K562 (cell line): ENCODE measurements around the gene MCC. TPM values are rescaled to one million over a fixed set of nuclear protein-coding genes. Genes with fewer than 3 reads are reported as not detected.

Experiments
- ATAC-seq: fragments of 200-7000 bp; cut with Tn5 transposase; 3 replicates; pipeline ENCODE4 v1.9.1; 2020; ENCODE audit warnings: moderate library complexity
- BruUV-seq: library from RNA; stranded (reverse); fragments of 400-500 nt; replicated peaks from 2 replicates; lab custom pipeline; 2021; lab: Mats Ljungman, UMichigan
- CTCF ChIA-PET: fragments of 300-600 bp; formaldehyde crosslinking; extraction: SDS; loops from one replicate; lab custom pipeline; 2021; ENCODE audit warnings: low intra/inter-chr PET ratio; lab: Yijun Ruan, JAX
- POLR2A ChIA-PET: fragments of 300-600, 350-650 bp; sonication (Branson Sonifier 250); formaldehyde crosslinking; extraction: SDS; loops from one replicate; lab custom pipeline; 2021; ENCODE audit warnings: antibody characterized with exemption, inconsistent platforms; lab: Yijun Ruan, JAX
- DNase-seq, 4 experiments: peaks; one replicate each; pipeline versions ENCODE4 v3.0.0 to v3.0.0-alpha.2; 2011 to 2018; ENCODE audit warnings: low spot score in 3 of 4, mixed read lengths in 3 of 4; ENCODE audit errors: extremely low read depth in 1 of 4
- FAIRE-seq: peaks from 2 replicates; lab custom pipeline; 2011; peaks lifted over from hg19 to GRCh38; lab: Jason Lieb, UNC
- H2AFZ ChIP-seq: 2 replicates; pipeline ENCODE4 v1.6.0; 2011; ENCODE audit warnings: low read depth, low read length, control low read depth, inconsistent platforms
- H3K27ac ChIP-seq: fragments of 200-600 bp; 3 replicates; pipeline ENCODE4 v1.8.0; 2011; ENCODE audit warnings: low read depth, mild to moderate bottlenecking, control low read depth, inconsistent platforms, low read length, moderate library complexity, mixed read lengths; ENCODE audit errors: extremely low read depth
- H3K27me3 ChIP-seq, 2 experiments: fragments of 300-600 bp in 1 of 2; 2 replicates in 1 of 2; 3 replicates in 1 of 2; pipeline versions ENCODE4 v1.6.0 to v1.8.0; 2011; ENCODE audit warnings: inconsistent platforms in 2 of 2, low read length in 2 of 2, mild to moderate bottlenecking in 1 of 2, mixed read lengths in 1 of 2, moderate library complexity in 1 of 2; ENCODE audit not compliant: control insufficient read depth in 2 of 2, insufficient read depth in 2 of 2
- H3K36me3 ChIP-seq: fragments of 300-600 bp; 3 replicates; pipeline ENCODE4 v1.8.0; 2011; ENCODE audit warnings: mild to moderate bottlenecking, low read length, inconsistent platforms; ENCODE audit not compliant: control insufficient read depth, insufficient read depth
- H3K4me1 ChIP-seq, 2 experiments: fragments of 200-600 bp in 1 of 2; replicated peaks in 1 of 2; 2 replicates in 1 of 2; 3 replicates in 1 of 2; pipeline versions ENCODE4 v1.5.1 to v1.8.0; 2011; ENCODE audit warnings: inconsistent platforms in 2 of 2, low read length in 2 of 2, mild to moderate bottlenecking in 1 of 2, mixed read lengths in 1 of 2, moderate library complexity in 1 of 2; ENCODE audit not compliant: control insufficient read depth in 2 of 2, insufficient read depth in 2 of 2
- H3K4me2 ChIP-seq: 2 replicates; pipeline ENCODE4 v1.6.1; 2011; ENCODE audit warnings: low read length, control low read depth, inconsistent platforms, mixed read lengths; ENCODE audit not compliant: insufficient read depth
- H3K4me3 ChIP-seq: fragments of 200-600 bp; sonication (generic), shearing (Covaris generic); 2 replicates; pipeline ENCODE4 v1.5.1; 2016; ENCODE audit warnings: control low read depth, inconsistent platforms
- H3K79me2 ChIP-seq: fragments of 200-600 bp; 3 replicates; pipeline ENCODE4 v1.8.0; 2011; ENCODE audit warnings: low read length, inconsistent platforms; ENCODE audit not compliant: control insufficient read depth, insufficient read depth
- H3K9ac ChIP-seq, 2 experiments: 2 replicates each; pipeline versions ENCODE4 v1.6.0 to v1.6.1; 2011; ENCODE audit warnings: low read depth in 2 of 2, low read length in 2 of 2, control low read depth in 1 of 2, inconsistent platforms in 1 of 2, mild to moderate bottlenecking in 1 of 2, mixed read lengths in 1 of 2; ENCODE audit not compliant: insufficient read depth in 1 of 2
- H3K9me1 ChIP-seq: one replicate; pipeline ENCODE4 v1.6.0; 2011; ENCODE audit warnings: inconsistent platforms, mild to moderate bottlenecking, low read length, moderate library complexity; ENCODE audit not compliant: control insufficient read depth, insufficient read depth
- H3K9me3 ChIP-seq: replicated peaks from 2 replicates; pipeline ENCODE4 v1.5.1; 2011; ENCODE audit warnings: low read depth, low read length, inconsistent platforms; ENCODE audit not compliant: control insufficient read depth, insufficient read depth
- H4K20me1 ChIP-seq: replicated peaks from 2 replicates; pipeline ENCODE4 v1.6.1; 2011; ENCODE audit warnings: low read length, inconsistent platforms, mixed read lengths; ENCODE audit not compliant: control insufficient read depth, insufficient read depth
- BCLAF1 ChIP-seq, 2 experiments: fragments of 450-650 bp in 1 of 2; IDR thresholded peaks; 2 replicates each; pipeline ENCODE4 v1.6.1; 2011 to 2017; ENCODE audit warnings: low read depth in 2 of 2, antibody characterized with exemption in 1 of 2, borderline replicate concordance in 1 of 2, low read length in 1 of 2, mild to moderate bottlenecking in 1 of 2, mixed read lengths in 1 of 2; ENCODE audit not compliant: control insufficient read depth in 1 of 2
- BDP1 ChIP-seq: IDR thresholded peaks from 3 replicates; pipeline ENCODE4 v1.6.1; 2011; ENCODE audit not compliant: insufficient read length, insufficient read depth
- ETS2 ChIP-seq: IDR thresholded peaks from 2 replicates; pipeline ENCODE4 v1.6.1; 2016; ENCODE audit warnings: borderline replicate concordance, missing genetic modification characterization, mild to moderate bottlenecking, moderate library complexity, missing compliant biosample characterization; ENCODE audit not compliant: poor library complexity, severe bottlenecking
- ID3 ChIP-seq, 2 experiments: fragments of 250-450 bp in 1 of 2; fragments of 450-650 bp in 1 of 2; sonication (Bioruptor Pico) in 1 of 2; IDR thresholded peaks; 2 replicates each; pipeline versions ENCODE4 v1.6.1 to v1.8.0; 2016 to 2021; ENCODE audit warnings: mild to moderate bottlenecking in 2 of 2, moderate library complexity in 2 of 2, missing compliant biosample characterization in 1 of 2, missing genetic modification characterization in 1 of 2
- WGBS: fragments of 100-300 bp; shearing (Covaris generic); methylation state at CpG from one replicate; pipeline ENCODE4 v1.1.6; 2016; ENCODE audit warnings: low coverage, mixed read lengths; ENCODE audit not compliant: insufficient coverage; ENCODE audit errors: missing lambda C conversion rate; 5-methylcytosine and 5-hydroxymethylcytosine counted together
- in situ Hi-C: fragments of 300-500 bp; cut with MboI; formaldehyde crosslinking; loops from 4 replicates; pipeline ENCODE4 v1.15.0; 2018; ENCODE audit warnings: inconsistent platforms, mixed read lengths
- intact Hi-C: fragments of 100-400 bp; cut with micrococcal nuclease; formaldehyde crosslinking; loops from 2 replicates; pipeline ENCODE4 v1.14.2; 2022
- polyA plus RNA-seq, 8 experiments: library from polyadenylated mRNA; depleted of rRNA in 4 of 8; stranded (reverse) in 5 of 8; unstranded in 3 of 8; fragments of >200 nt; fragmentation: Nextera tagmentation in 2 of 8; fragmentation: Illumina TruSeq in 1 of 8; extraction: Ambion mirVana in 2 of 8; extraction: Trizol in 1 of 8; gene quantifications; 2 replicates each; pipeline versions ENCODE4 v1.2.1 to v1.2.3, GENCODE V29; 2011 to 2014; ENCODE audit warnings: inconsistent platforms in 1 of 8, missing spikeins in 1 of 8
- total RNA-seq, 7 experiments: library from RNA; depleted of rRNA in 6 of 7; stranded (reverse); fragments of >200 nt in 6 of 7; fragmentation: Illumina TruSeq in 2 of 7; extraction: Trizol in 2 of 7; gene quantifications; 2 replicates each; pipeline versions ENCODE4 v1.2.1 to v1.2.3, GENCODE V29; 2011 to 2021; ENCODE audit warnings: low replicate concordance in 1 of 7

The MCC gene
- total and polyA plus RNA-seq, 9 of the 15 experiments (the other 6 are each of a cell fraction or from before 2014, with no cell fraction given): 0.04 to 0.24 (median 0.06) TPM; not detected in 1

- peaks cover 18 to 32% of the 10 kb centered on the region in 2 experiments for H3K27me3 ChIP-seq
- WGBS: 3% methylated on average over 3 of the region's 3 CpGs
- ATAC-seq: no peak
Measured at GRCh38 chr5:113434889-113435288, 53.4 kb downstream of the MCC start, which contains the start of gene TSSK1B. Gene TSSK1B (minus strand): TSS chr5:113434989. CDS start chr5:113434839, 150 bp downstream.

More at GRCh38 chr5:113434889-113435288, 53.4 kb downstream of the MCC start, which contains the start of gene TSSK1B:
- intact Hi-C loops: no loop called here
- FAIRE-seq: no peak
- no peak within 1 kb of the TSS for H3K27ac ChIP-seq
- no peak within 1 kb of the TSS for H2AFZ ChIP-seq
- no peak for TF ChIP-seq ID3 (CRISPR knock-in tag; IDR thresholded peaks at IDR 0.05)
- TF ChIP-seq ID3 (tag; IDR thresholded peaks at IDR 0.05): no peak
- no peak for TF ChIP-seq BCLAF1 (IDR thresholded peaks at IDR 0.05; ENCODE audit: borderline replicate concordance in 1 of 2, control insufficient read depth in 1 of 2, low read depth in 2 of 2, low read length in 1 of 2)
- no peak for TF ChIP-seq ETS2 (tag)
- no peak for TF ChIP-seq BDP1
- H3K9me3 ChIP-seq: no peaks in the 10 kb centered on the region
- BruUV-seq: no TSS peak
- H3K79me2 ChIP-seq: no peaks in the 10 kb centered on the region
- H3K4me2 ChIP-seq: no peak within 1 kb of the TSS
- H3K9me1 ChIP-seq: no peaks in the 10 kb centered on the region
- in situ Hi-C loops: no loop called here
- no peaks in the 10 kb centered on the region for H3K36me3 ChIP-seq
- POLR2A ChIA-PET: no interaction called here
- no peaks in the 10 kb centered on the region for H4K20me1 ChIP-seq
- H3K9ac ChIP-seq: no peak within 1 kb of the TSS
- CTCF ChIA-PET: no interaction called here
- DNase-seq: no peak
- H3K4me3 ChIP-seq: no peak within 1 kb of the TSS
- H3K4me1 ChIP-seq: peaks cover 0 to 3% of the 10 kb centered on the region in 2 experiments; a peak in 1 of 5 replicates
